ENCODE data around the gene PUM1. TPM values are rescaled to one million over a fixed set of nuclear protein-coding genes. Genes with fewer than 3 reads are reported as not detected.

PUM1 gene
- 100 to 1,000 TPM in 1 of 2 experiments, 10 to 100 TPM in 1; 97.1 to 101 TPM for total RNA-seq

GRCh38 chr1:31065310-31066217 is at the start of gene PUM1:
PUM1 (minus strand) TSS chr1:31065717; CDS start chr1:31059566, 6,151 bp downstream.

GRCh38 chr1:30908696-30909364 is 156.7 kb downstream of the PUM1 start, which contains the start of gene SDC3:
SDC3 (minus strand) TSS chr1:30908758; CDS start chr1:30908586, 172 bp downstream.

Other genes starting within 250 kb of the PUM1 start
- under 1 TPM; 0.05 to 0.15 TPM for gene SDC3, start 157.0 kb downstream of the PUM1 start, total RNA-seq
- not detected for gene NKAIN1, start 174.2 kb upstream of the PUM1 start, total RNA-seq
- 10 to 100 TPM; 66.9 to 67.8 TPM for gene SNRNP40, start 231.1 kb upstream of the PUM1 start, total RNA-seq
- 10 to 100 TPM; 20.4 to 21.0 TPM for gene ZCCHC17, start 231.3 kb upstream of the PUM1 start, total RNA-seq

Data from activated naive CD4-positive, alpha-beta T cell treated with anti-CD3 and anti-CD28 coated beads, Interleukin-2, amount 10 ng/mL, durations not matched to agents 5 hours and 36 hours (primary cell).